RPMI7951 (cell line): ENCODE data around the gene ZSCAN26. TPM values are rescaled to one million over a fixed set of nuclear protein-coding genes. Genes with fewer than 3 reads are reported as not detected.

Source experiments
- DNase-seq: peaks from one replicate; pipeline ENCODE4 v3.0.0-alpha.2; 2012; ENCODE audit warnings: low read depth
- total RNA-seq: library from RNA; depleted of rRNA; stranded (reverse); fragments of >200 nt; shearing (Covaris generic); gene quantifications from 2 replicates; pipeline ENCODE4 v1.2.3, GENCODE V29; 2014; rRNA removed

The ZSCAN26 gene
- 20.4 and 21.4 TPM in 2 replicates for total RNA-seq

DNA sequence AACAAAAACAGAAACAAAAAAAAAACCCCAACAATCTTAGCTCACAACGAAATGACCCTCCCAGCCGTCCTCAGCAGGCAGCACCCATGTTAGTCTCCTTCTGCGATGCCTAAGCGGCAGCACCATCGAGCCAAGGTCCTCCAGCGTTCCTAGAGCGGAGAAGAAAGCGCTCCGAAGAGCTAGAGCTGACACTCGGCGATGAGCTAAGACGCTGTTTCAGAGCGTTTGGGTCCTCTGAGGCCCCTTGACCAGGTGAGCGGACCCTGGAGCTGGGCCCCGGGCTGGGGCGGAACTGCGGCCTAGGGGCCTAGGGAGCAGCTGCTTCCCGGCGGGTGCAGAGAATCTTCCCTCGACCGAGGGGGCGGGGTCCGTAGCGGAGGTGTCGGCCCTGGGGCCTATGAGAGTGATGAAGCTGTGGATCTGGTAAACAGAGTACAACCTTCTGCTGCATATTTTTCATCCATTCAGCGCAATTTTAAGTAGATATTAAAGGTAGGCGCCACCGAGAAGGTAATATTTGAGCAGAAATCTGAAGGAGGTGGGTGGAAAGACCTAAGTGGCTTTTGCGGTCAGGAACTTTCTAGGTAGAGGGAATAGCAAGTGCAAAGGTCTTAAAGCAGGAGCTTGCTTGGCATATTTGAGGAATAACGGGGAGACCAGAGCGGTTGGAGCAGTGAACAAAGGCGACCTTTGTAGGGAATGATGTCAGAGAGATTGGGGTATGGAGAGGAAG, at the start of gene ZSCAN26:
ZSCAN26 (plus strand) TSS at position 182 of the 733 bp plus-strand sequence. CDS start 4,777 bp downstream, outside the sequence.
- DNase-seq: peak; percentile 90

DNA sequence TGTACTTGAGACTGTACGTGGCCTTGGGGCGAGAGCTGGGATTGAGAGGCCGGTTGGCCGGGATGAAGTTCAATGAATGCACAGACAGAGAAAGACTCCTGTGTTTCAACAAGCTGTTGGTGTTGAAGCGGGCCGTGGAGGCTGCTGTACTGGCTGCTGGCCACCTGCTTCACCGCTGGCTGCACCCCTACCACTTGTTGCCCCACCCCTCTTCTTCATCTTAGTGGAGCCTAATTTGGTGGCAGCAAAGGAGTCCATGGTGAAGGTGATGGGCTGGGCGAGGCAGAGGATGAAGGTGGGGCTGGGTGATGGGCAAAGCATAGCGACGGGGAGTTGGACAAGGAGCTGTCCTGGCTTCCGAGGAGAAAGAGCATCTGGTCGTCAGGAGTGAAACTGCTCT, 49.1 kb upstream of the ZSCAN26 start:
- no peak for DNase-seq

DNA sequence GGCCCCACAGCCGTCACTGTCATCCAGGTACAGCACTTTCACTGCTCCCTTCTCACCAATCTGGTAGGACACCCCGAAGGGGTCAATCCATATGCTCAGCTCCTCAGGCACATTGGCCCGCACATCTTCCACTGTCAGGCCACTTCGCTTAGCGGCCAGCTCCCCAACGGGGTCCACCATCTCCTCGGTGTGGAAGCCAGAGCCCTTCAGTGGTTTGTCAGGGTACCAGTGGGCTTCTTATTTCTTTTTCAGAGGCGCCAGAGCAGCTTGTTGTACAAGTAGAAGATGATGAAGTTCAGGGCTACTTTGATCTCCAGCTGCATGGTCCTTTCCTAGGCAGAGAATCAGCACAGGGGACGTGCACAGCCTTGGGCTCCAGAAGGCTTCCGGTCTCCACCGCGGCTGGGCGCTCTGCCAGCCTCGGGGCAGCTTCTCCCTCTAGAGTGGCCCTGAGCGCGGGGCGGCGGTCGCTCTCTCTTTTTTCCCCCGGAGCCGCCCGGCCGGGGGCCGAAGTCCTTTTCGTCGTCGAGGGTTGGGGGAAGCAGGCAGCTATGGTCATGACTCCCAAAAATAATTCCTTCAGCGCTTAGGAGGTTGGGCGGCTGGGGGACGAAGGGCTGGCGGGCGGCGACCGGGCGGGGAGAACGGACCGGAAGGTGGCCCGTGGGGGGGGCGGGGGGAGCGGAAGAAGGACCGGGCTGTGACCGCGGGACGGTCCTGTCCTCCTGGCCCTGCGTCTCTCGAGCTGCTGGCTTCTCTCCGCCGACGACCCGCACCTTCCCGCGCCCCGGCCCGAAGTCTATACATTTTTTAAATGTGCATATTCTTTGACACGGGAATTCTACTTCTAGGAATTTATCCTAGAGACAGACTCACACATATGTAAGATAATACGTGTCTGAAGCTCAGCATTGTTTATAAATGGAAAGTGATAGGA, 48.4 kb upstream of the ZSCAN26 start:
- DNase-seq: peak; percentile 86

DNA sequence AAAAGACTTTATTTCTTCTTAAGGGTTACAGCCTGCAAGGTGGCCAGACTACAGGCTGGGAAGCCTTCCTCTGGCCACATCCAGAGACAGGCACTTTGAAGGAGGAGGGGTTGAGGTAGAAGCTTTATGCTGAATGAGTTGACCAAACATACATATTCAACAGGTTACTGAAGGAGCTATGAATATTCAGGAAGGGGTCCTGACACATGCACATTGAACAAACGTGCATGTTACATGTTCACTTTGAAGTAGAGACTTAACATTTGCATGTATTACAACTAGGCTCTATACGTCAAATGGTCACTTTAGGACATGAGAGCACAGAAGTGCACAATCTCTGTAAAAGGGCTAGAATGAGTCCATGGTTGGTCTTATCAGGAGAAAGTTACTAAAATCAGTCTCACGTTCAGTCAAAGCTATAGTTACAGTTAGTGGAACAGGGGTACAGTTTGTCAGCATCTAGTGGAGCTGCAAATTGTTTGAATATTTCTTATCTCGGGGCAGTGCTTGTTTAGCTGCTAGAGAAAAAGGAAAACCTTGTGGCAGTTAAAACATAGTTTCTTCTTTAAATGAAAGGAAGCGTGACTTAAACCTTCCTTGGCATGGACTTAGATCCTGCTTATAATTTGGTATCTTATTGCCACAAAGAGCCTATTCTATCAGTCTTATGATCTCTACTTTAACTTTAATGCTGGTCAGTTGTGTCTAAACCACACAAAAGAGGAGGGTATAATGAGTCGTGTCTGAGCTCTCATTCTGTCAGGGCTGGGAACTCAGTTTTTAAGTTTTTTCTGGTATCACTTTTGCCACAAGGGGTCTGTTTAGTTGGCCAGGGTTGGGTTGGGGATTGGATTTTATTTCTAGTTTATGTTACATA, 46.4 kb upstream of the ZSCAN26 start:
- peak; percentile 29 for DNase-seq

DNA sequence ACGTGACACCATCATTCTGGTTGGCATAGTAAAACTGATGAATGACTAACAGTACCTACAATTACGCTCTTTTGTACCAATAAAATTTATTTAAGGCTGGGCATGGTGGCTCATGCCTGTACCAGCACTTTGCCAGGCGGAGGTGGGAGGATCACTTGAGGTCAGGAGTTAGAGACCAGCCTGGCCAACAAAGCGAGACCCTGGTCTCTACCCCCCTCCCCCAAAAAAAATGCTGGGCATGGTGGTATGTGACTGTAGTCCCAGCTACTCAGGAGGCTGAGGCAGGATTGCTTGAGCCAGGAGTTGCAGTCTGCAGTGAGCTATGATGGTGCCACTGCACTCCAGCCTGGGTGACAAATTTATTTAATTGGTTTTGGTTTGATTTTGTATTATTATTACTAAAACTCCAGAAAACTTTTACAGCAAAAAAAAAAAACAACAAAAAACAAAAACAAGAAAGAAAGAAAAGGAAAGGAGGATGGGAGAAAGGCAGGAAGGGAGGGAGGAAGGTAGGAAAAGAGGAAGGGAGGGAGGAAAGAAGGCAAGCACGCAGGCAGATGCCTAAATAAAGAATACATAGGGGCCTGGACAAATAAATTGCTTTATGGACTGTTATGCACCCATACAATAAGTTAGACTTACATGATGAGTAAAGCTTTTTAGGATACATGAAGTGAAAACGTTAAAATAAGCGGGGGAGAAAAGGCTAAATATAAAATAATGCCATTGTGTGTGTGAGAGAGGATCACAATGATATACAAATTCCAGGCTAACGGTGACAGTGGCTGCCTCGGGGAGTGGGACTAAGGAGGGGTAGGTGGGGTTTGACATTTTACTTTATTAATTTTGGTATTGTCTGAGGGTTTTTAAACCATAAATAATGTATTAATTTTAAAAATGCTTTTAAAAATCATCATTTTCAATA, 42.5 kb upstream of the ZSCAN26 start:
- DNase-seq: no peak

DNA sequence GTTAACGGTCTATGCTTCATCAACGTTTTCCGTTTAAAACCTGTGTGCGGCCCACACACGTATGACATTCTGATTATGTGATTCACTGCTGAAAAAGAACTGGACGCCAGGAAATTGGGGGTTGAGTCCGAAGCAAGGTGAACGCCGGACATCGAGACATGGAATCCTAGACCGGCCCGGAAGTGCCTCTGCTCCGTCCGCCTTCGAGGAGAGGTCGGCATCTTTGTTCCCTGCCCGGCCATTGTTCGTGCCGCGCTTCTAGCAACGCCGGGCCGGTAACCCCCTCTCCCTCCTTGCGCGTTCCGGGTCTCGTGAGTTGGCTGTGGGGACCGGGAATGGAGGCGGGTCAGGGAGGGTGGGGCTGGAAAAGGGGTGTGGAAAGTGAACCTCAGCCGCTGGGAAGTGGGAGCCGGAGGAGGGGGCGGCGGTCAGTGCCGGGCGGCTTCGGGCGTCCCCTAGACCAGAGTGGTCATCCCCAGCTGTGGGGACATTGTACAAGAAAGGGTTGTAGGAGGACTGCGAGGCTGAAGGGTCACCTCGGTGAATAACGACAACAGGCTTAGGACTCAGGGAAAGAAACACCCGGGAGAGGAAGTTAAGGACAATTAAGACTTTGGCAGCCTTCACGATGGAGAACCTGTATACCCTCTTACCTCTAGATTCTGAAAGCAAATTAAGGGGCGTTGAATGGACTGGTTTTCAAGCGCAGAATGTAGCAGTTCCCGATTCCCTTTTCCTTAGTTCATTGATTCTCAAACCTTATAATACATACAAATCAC, 41.7 kb upstream of the ZSCAN26 start, which contains the start of gene ZSCAN9:
ZSCAN9 (plus strand) TSS at position 220 of the 779 bp plus-strand sequence. CDS start 1,810 bp downstream, outside the sequence.
- DNase-seq: peak; percentile 91

DNA sequence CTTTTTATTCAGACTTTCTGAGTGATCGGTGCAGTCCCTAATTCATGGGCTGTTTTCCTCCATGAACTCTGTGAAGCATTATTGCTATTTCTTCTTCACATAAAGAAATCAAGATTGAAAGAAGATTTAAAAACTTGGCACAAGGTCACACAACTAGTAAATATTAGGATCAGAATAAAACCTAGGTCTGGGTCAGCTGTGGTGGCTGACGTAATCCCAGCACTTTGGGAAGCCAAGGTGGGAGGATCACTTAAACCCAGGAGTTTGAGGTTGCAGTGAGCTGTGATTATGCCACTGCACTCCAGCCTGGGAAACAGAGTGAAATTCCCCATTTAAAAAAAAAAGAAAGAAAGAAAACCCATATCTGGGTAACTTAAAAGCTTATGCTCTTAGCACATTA, 40.5 kb upstream of the ZSCAN26 start:
- DNase-seq: no peak

DNA sequence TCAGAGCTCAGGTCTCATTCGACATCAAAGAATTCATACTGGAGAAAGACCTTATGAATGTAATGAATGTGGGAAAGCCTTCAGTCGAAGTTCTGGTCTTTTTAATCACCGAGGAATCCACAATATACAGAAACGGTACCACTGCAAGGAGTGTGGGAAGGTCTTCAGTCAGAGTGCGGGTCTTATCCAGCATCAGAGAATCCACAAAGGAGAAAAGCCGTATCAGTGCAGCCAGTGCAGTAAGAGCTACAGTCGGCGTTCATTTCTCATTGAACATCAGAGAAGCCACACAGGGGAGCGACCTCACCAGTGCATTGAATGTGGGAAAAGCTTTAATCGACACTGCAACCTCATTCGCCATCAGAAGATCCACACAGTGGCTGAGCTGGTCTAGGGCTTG, 34.2 kb upstream of the ZSCAN26 start:
- no peak for DNase-seq

DNA sequence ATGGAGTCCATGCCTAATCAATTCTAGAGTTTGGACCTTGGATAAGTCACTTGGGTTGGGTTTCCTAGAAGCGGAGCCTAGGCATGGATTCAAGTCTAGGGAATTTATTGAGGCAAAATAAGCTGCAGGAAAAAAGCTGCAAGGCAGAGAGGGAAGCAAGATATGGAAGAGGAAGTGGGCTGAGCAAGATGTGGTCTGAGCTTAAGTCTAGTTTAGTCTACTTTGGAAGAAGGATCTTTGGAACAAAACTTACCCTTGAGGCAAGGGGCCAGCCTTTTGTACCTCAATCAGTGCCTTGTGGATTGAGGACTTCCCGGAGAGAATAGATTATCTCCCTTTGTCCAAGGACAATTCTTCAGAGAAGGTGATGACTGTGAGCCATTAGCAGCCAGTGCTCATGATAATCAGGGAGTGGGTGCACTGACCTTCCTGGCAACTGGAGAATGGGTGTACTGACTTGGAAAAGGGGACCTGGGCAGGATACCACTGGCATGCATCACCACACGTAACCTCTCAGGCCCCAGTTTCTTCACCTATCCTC, 31.0 kb upstream of the ZSCAN26 start:
- DNase-seq: no peak

DNA sequence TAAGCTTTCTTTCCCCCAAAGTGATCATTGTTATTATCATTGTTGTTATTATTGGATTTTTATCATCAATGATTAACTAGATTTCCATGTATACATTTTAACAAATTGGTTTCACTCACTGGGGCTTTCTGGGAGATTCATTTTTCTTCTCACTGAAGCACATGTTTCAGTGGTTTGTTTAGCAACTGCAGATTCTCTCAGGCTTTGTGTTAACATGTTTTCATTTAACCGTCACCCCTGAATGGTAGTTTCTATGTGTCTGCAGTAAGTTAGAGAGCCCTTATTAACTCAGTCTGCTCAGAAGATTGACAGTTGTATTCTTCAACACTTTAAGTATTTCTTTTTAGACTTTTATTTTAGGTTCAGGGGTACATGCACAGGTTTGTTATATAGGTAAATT, 27.3 kb upstream of the ZSCAN26 start:
- no peak for DNase-seq

DNA sequence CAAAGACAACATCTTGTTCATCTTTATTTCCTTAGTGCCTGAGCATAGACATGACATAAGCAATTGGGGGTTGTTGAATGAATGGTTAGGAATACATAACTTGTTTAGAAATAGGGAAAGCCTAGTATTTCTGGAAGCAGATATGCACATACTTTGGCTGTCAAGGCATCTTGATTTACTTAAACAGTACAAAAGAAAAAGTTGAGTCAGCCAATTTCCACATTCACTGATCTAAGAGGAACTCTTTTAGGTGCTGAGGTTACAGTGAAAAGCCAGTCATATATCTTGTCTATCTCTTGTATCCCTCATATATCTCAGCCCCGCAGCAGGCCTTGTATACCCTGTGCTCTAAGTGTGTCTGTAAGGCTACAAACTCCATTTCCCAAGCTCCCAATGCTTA, 26.5 kb upstream of the ZSCAN26 start:
- DNase-seq: no peak

DNA sequence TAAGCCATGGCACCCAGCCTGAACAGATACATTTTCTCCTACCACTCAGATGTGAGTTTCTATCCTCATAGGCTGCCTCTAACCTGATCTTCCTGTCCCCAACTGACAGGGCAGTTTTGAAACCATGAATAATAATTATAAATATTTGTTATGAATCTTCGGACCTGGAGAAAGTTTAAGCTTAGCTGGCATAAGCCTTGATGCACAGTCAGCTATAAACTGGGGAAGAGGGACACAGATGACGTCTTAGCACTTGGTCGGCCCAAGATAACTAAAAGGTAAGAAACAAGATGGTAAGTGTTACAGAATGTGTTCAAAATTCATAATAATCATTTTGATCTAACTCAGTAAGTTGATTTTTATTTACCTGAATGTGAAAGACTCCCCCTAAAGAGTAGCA, 23.0 kb upstream of the ZSCAN26 start:
- no peak for DNase-seq

DNA sequence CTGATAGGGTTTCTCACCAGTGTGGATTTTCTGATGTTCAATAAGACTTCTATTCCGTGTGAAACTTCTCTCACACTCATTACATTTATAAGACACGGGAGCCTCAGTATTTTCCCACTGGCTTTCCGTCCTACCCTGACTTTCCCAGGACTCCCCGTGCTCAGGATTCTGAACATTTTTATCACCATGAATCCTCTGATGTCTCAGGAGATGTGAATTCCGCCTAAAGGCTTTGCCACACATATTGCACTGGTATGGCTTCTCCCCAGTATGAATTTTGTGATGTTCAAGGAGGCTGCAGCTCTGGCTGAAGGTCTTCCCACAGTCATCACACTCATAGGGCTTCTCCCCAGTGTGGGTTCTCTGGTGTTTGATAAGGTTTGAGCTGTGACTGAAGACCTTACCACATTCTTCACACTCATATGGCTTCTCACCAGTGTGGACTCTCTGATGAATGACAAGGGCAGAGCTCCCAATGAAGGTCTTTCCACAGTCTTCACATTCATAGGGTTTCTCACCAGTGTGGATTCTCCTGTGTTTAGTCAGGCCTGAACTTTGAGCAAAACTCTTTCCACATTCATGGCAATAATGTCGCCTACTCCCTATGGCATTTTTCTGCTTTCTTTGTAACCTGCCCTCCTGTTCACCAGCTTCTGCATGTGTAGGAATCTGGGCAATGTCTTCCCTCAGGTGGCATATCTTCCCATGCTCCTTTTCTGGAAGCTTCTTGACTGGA, 21.6 kb upstream of the ZSCAN26 start:
- no peak for DNase-seq

DNA sequence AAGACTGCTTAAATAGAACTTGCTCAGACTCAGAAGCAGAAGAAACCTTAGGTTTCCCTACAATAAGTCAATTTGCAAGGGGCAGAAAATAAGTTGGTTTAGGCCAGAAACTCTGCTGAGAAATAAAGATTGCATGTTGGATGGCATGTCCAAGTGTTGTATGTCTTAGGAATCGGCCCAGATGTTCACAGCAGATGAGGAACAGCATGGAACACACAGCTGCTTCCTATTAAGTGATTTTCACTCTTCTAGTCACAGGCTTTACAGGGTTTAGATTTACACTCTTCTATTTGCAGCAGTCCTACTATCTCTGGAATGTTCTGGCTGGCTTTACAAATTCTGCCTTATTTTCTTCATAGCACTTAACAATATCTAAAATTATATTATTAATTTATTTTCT, 18.0 kb upstream of the ZSCAN26 start:
- no peak for DNase-seq

DNA sequence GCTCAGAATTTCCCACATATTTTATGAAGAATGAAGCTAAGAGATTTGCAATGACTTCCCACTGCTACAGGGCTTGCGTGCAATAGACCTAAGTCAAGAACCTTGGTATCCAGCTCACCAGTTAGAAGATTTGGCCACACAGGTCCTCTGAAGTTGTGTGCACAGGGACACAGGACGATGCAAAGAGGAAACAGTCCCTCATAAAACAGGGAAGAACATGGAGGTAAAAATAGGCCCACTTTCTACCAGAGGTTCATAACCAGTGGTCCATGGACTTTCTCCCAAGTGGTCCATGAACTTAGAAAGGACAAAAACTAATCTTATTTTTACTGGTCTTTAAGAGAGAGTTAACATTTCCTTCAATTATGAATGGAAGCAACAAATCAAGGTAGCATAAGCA, 16.2 kb upstream of the ZSCAN26 start:
- no peak for DNase-seq

DNA sequence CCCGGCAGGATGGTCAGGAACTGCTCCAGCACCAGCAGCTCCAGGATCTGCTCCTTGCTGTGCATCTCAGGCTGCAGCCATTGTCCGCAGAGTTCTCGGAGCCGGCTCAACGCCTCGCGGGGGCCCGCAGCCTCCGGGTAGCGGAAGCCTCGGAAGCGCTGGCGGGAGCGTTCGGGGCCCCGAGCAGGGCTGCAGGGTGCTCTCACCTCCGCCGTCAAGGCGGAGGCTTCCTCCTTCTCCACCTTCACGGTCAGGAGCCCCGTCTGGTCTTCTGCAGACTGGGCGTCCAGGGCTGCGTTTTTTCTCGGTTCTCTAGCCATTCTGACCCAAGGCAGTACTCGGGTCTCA, 15.3 kb upstream of the ZSCAN26 start:
- peak; percentile 12 for DNase-seq

DNA sequence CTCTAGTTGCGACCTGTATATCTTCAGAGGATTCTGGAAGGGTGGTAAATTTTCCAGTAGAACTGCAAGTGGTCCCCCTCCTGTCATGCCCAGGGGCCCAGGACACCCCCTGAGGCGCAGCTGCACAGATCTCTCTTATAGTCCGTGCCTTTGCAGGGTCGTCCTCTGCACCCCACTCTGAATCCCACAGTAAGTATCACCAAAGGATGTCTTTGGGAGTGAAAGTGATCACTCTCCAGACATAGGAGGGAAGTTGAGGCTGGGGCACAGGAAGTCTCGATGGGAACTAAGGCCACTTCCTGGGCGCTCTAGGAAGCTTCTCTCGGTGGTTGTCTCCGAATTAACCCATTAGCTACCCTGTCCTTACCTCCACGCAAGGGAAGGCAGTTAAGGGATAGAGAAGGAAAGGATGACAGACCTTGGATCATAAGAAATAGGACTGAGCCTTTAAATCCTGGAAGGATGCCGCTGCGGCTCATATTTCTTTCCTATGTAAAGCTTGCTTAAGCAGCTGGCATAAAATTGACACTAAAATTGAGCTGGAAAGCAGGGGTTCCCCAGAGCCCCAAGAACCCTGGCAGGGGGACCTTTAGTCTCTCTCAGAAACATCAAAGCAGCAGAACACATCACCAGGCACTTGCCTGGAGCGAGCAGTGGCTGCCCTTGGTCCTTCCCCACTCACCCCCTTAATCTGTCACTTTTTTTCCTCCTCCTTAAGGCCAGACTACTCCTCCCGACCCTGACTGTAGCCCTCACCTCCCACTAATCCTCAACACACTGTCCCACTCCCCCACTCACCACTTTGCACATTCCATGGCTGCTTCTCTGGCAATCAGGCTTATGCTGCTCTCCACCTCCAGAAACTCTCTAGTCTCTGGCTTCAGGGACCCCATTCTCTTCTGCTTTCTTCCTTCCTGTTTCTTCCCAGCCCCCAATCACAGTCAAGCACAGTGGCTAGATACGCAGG, 14.7 kb upstream of the ZSCAN26 start, which contains the start of gene ZKSCAN4:
ZKSCAN4 (minus strand) TSS at position 261 of the 967 bp plus-strand sequence. CDS start 289 bp downstream, outside the sequence.
- DNase-seq: peak; percentile 93

DNA sequence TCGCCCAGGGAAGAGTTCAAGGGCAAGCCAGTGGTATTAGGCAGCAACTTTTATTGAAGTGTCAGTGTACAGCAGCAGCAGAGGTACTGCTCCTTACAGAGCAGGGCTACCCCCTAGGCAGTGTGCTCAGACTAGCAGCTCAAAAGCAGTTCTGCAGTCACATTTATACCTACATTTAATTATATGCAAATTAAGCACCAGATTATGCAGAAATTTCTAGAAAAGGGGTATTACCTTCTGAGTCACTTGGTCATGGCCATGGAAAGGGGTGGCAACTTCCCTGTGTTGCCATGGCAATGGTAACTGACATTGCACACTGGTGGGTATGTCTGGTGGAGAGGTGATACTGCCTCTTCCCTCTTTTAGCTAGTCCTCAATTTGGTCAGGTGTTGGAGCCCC, 12.8 kb upstream of the ZSCAN26 start:
- DNase-seq: no peak
